HG02973 (cell line): ENCODE measurements around the gene CTSZ.
"Not testable (repeated sequence)": the region's sequence is repeated elsewhere in the genome, so short reads cannot be mapped to it uniquely, and the experiment has no call there.

Experiments
- ATAC-seq: cut with Tn5 transposase; IDR thresholded peaks from one replicate; pipeline ENCODE4 v1.9.1; 2021; ENCODE audit warnings: moderate library complexity; ENCODE audit not compliant: unreplicated experiment

CTSZ gene

GRCh38 chr20:58950603-58951002 is 56.5 kb downstream of the CTSZ start:
- ATAC-seq, result no peak

- not testable (repeated sequence) for ATAC-seq
These were observed 59.2 kb downstream of the CTSZ start for GRCh38 chr20:58947797-58948388.

DNA sequence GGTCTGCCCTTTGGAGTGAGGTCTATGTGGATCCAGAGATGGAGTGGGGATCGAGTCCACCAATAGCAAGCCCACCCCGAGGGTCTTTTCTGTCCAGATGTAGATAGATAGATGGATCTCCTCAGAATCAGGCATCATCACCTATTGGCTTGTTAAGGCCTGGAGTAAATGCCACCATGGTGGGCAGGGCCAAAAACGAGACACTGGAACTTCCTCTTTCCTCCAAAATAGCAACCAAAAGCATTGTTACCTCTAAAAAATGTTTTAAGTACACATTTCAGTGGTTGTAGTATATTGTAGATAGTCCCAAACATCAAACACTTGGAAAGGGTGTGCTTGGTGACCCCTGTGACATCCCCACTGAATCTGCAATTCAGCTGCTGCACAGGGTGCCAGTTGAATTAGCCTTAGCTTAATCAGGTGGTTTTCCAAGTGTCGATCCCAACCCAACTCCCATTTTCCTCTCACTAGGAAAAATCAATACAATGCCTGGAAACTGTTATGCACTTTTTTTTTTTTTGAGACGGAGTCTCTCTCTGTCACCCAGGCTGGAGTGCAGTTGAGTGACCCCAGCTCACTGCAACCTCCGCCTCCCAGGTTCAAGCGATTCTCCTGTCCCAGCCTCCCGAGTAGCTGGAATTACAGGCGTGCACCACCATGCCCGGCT is 61.0 kb downstream of the CTSZ start:
- ATAC-seq, result no peak
